Breast epithelium (tissue), 3 donors: Measurements from ENCODE around the gene FFAR4.

ENCODE experiments used
- CTCF ChIP-seq, 3 donors: fragments of 450-650 bp; IDR thresholded peaks; one replicate each; pipeline ENCODE4 v1.5.1; 2016 to 2017; ENCODE audit warnings: antibody characterized with exemption in 3 of 3, mild to moderate bottlenecking in 3 of 3, moderate library complexity in 3 of 3
- POLR2A ChIP-seq: fragments of 450-650 bp; IDR thresholded peaks from one replicate; pipeline ENCODE4 v1.6.1; 2016; ENCODE audit warnings: antibody characterized with exemption, mild to moderate bottlenecking, moderate library complexity

GRCh38 chr10:93579089-93579488, 12.6 kb downstream of the FFAR4 start:
- no peak for TF ChIP-seq POLR2A
- TF ChIP-seq CTCF (IDR thresholded peaks at IDR 0.05) = no peak
